ENCODE data around the gene CNTN1. TPM values are rescaled to one million over a fixed set of nuclear protein-coding genes. Genes with fewer than 3 reads are reported as not detected.

Gene CNTN1
- polyA plus RNA-seq, 1 of the 3 experiments (the other 2 are of a cell fraction): 0.13 TPM

- H2AFZ ChIP-seq (ENCODE audit: low read depth): no peak overlapping the region
- WGBS (ENCODE audit: low lambda C conversion rate): 39% methylated on average over 3 of the region's 3 CpGs
- H3K79me2 ChIP-seq (ENCODE audit: insufficient read depth): no peaks in the 10 kb centered on the region
- ChIA-PET POLR2A (no interaction called here), CTCF (no interaction called here)
- H3K4me3 ChIP-seq (ENCODE audit: low read depth in 2 of 2, low read length in 1 of 2): no peak overlapping the region
- H3K27me3 ChIP-seq (ENCODE audit: insufficient read depth): no peaks in the 10 kb centered on the region
- no peaks in the 10 kb centered on the region for H4K20me1 ChIP-seq (ENCODE audit: insufficient read depth)
- no peak for DNase-seq
- no peaks in the 10 kb centered on the region; a peak in 2 of 4 replicates for H3K4me1 ChIP-seq (ENCODE audit: control insufficient read depth in 1 of 2, insufficient read depth in 2 of 2, low read depth in 1 of 2, low read length in 1 of 2)
- H3K4me2 ChIP-seq: no peak overlapping the region
- H3F3A ChIP-seq (replicated peaks; ENCODE audit: insufficient read depth): no peaks in the 10 kb centered on the region
- H3K9me2 ChIP-seq: no peaks in the 10 kb centered on the region
- H3K27ac ChIP-seq (ENCODE audit: low read depth in 2 of 2, low read length in 1 of 2): no peak overlapping the region
- no peak overlapping the region for H3K9ac ChIP-seq
- H3K36me3 ChIP-seq (replicated peaks in 1 of 2; ENCODE audit: control insufficient read depth in 1 of 2, insufficient read depth in 2 of 2, low read length in 1 of 2): no peaks in the 10 kb centered on the region
- H3K9me3 ChIP-seq: no peaks in the 10 kb centered on the region
- TF ChIP-seq MXI1 (IDR thresholded peaks at IDR 0.05; ENCODE audit: low read depth, low read length) (no peak), FOXM1 (IDR thresholded peaks at IDR 0.05; ENCODE audit: low read depth) (no peak), MAX (IDR thresholded peaks at IDR 0.05; ENCODE audit: low read depth) (no peak), EP300 (IDR thresholded peaks at IDR 0.05; ENCODE audit: borderline replicate concordance in 1 of 2, low read depth in 1 of 2, low read length in 1 of 2) (no peak), EZH2phosphoT487 (IDR thresholded peaks at IDR 0.05; ENCODE audit: borderline replicate concordance, low read depth) (no peak), SIN3A (IDR thresholded peaks at IDR 0.05; ENCODE audit: borderline replicate concordance, low read depth, low read length) (no peak), USF2 (IDR thresholded peaks at IDR 0.05; ENCODE audit: borderline replicate concordance, low read depth, low read length) (no peak), RFX5 (IDR thresholded peaks at IDR 0.05; ENCODE audit: low read length) (no peak), IRF3 (IDR thresholded peaks at IDR 0.05; ENCODE audit: low read depth, low read length) (no peak), TEAD4 (IDR thresholded peaks at IDR 0.05; ENCODE audit: borderline replicate concordance, insufficient read depth) (no peak), GATA2 (CRISPR knock-in tag; IDR thresholded peaks at IDR 0.05) (no peak), TCF12 (IDR thresholded peaks at IDR 0.05) (no peak), GABPA (IDR thresholded peaks at IDR 0.05; ENCODE audit: low read depth) (no peak), YY1 (IDR thresholded peaks at IDR 0.05; ENCODE audit: low read depth) (no peak), PBX3 (IDR thresholded peaks at IDR 0.05) (no peak), MEF2A (IDR thresholded peaks at IDR 0.05; ENCODE audit: borderline replicate concordance, low read depth) (no peak)
These were observed 206.3 kb downstream of the CNTN1 start for GRCh38 chr12:40898505-40898904.
